H9 (cell line): ENCODE data around the gene UNC5A. TPM values are rescaled to one million over a fixed set of nuclear protein-coding genes. Genes with fewer than 3 reads are reported as not detected.
A peak's percentile ranks its signal among the peaks of the same experiment; 100 is the strongest.

Experiments
- DNase-seq: peaks from one replicate; pipeline ENCODE4 v3.0.0-alpha.2; 2017
- H2AFZ ChIP-seq: one replicate; pipeline ENCODE4 v1.6.1; 2013; ENCODE audit warnings: mild to moderate bottlenecking, low read length, control low read depth, moderate library complexity
- H2AK5ac ChIP-seq: 2 replicates; pipeline ENCODE4 v1.6.1; 2013; ENCODE audit warnings: low read length, control low read depth, mixed read lengths; ENCODE audit not compliant: insufficient read length
- H2BK120ac ChIP-seq: one replicate; pipeline ENCODE4 v1.6.1; 2013; ENCODE audit warnings: low read depth, mild to moderate bottlenecking, low read length, control low read depth, inconsistent platforms; ENCODE audit not compliant: poor library complexity, severe bottlenecking
- H2BK12ac ChIP-seq: 2 replicates; pipeline ENCODE4 v1.6.1; 2013; ENCODE audit warnings: low read length, control low read depth, mixed read lengths, low read depth; ENCODE audit not compliant: insufficient read length
- H2BK15ac ChIP-seq: 2 replicates; pipeline ENCODE4 v1.6.1; 2013; ENCODE audit warnings: low read depth, low read length, control low read depth
- H2BK20ac ChIP-seq: one replicate; pipeline ENCODE4 v1.6.1; 2013; ENCODE audit warnings: low read depth, mild to moderate bottlenecking, low read length, control low read depth, inconsistent platforms; ENCODE audit not compliant: poor library complexity, severe bottlenecking
- H2BK5ac ChIP-seq: 2 replicates; pipeline ENCODE4 v1.6.1; 2013; ENCODE audit warnings: low read length, control low read depth, mixed read lengths; ENCODE audit not compliant: insufficient read length
- H3K14ac ChIP-seq: 2 replicates; pipeline ENCODE4 v1.6.1; 2013; ENCODE audit warnings: low read length, control low read depth; ENCODE audit not compliant: insufficient read depth
- H3K18ac ChIP-seq: 2 replicates; pipeline ENCODE4 v1.6.1; 2013; ENCODE audit warnings: low read depth, mild to moderate bottlenecking, mixed read lengths, low read length, control low read depth; ENCODE audit not compliant: insufficient read length
- H3K23ac ChIP-seq: 2 replicates; pipeline ENCODE4 v1.6.1; 2013; ENCODE audit warnings: low read length, control low read depth, mixed read lengths, low read depth; ENCODE audit not compliant: insufficient read length
- H3K23me2 ChIP-seq: 2 replicates; pipeline ENCODE4 v1.6.1; 2013; ENCODE audit warnings: low read depth, mild to moderate bottlenecking, mixed read lengths, low read length, control low read depth; ENCODE audit not compliant: insufficient read length, poor library complexity, severe bottlenecking
- H3K27ac ChIP-seq: 2 replicates; pipeline ENCODE4 v1.5.1; 2013; ENCODE audit warnings: low read length, control low read depth, mixed read lengths, low read depth; ENCODE audit not compliant: insufficient read length
- H3K27me3 ChIP-seq: 2 replicates; pipeline ENCODE4 v1.6.1; 2013; ENCODE audit warnings: low read length, control low read depth, inconsistent platforms; ENCODE audit not compliant: insufficient read depth
- H3K4ac ChIP-seq: 2 replicates; pipeline ENCODE4 v1.6.1; 2013; ENCODE audit warnings: low read depth, mild to moderate bottlenecking, control low read depth, inconsistent platforms, low read length, moderate library complexity
- H3K4me1 ChIP-seq: 2 replicates; pipeline ENCODE4 v1.6.1; 2013; ENCODE audit warnings: low read length, control low read depth, inconsistent platforms; ENCODE audit not compliant: insufficient read depth
- H3K4me2 ChIP-seq: 2 replicates; pipeline ENCODE4 v1.6.1; 2013; ENCODE audit warnings: low read length, control low read depth, mixed read lengths; ENCODE audit not compliant: insufficient read length, insufficient read depth
- H3K56ac ChIP-seq: 2 replicates; pipeline ENCODE4 v1.6.1; 2013; ENCODE audit warnings: low read depth, mild to moderate bottlenecking, mixed read lengths, low read length, control low read depth; ENCODE audit not compliant: insufficient read length
- H3K79me1 ChIP-seq: 2 replicates; pipeline ENCODE4 v1.6.1; 2013; ENCODE audit warnings: low read depth, mild to moderate bottlenecking, moderate library complexity, low read length, control low read depth, inconsistent platforms; ENCODE audit not compliant: insufficient read depth, poor library complexity, severe bottlenecking
- H3K79me2 ChIP-seq: 2 replicates; pipeline ENCODE4 v1.6.1; 2013; ENCODE audit warnings: low read length, control low read depth, inconsistent platforms; ENCODE audit not compliant: insufficient read depth
- H3K9ac ChIP-seq: 2 replicates; pipeline ENCODE4 v1.6.1; 2013; ENCODE audit warnings: low read length, control low read depth, mixed read lengths; ENCODE audit not compliant: insufficient read length; ENCODE audit errors: extremely low read depth
- H3K9me3 ChIP-seq: one replicate; pipeline ENCODE4 v1.6.1; 2013; ENCODE audit warnings: low read depth, low read length, inconsistent platforms; ENCODE audit not compliant: control insufficient read depth
- H3T11ph ChIP-seq: one replicate; pipeline ENCODE4 v1.6.1; 2013; ENCODE audit warnings: mild to moderate bottlenecking, low read length, control low read depth, inconsistent platforms
- H4K20me1 ChIP-seq: one replicate; pipeline ENCODE4 v1.6.1; 2013; ENCODE audit not compliant: control insufficient read depth, insufficient read length, insufficient read depth
- H4K5ac ChIP-seq: 2 replicates; pipeline ENCODE4 v1.6.1; 2013; ENCODE audit warnings: low read depth, mild to moderate bottlenecking, mixed read lengths, low read length, control low read depth; ENCODE audit not compliant: insufficient read length
- H4K8ac ChIP-seq: replicated peaks from 2 replicates; pipeline ENCODE4 v1.6.1; 2013; ENCODE audit warnings: low read length, control low read depth, mixed read lengths, low read depth; ENCODE audit not compliant: insufficient read length
- H4K91ac ChIP-seq: 2 replicates; pipeline ENCODE4 v1.6.1; 2013; ENCODE audit warnings: low read depth, mild to moderate bottlenecking, moderate library complexity, mixed read lengths, low read length, control low read depth; ENCODE audit not compliant: insufficient read length
- H3K27ac Mint-ChIP-seq, 3 experiments: 2 replicates in 2 of 3; 3 replicates in 1 of 3; pipeline ENCODE4 v1.8.0; 2020 to 2021; ENCODE audit warnings: mixed read lengths in 3 of 3, mild to moderate bottlenecking in 1 of 3, moderate library complexity in 1 of 3
- H3K27me3 Mint-ChIP-seq: 2 replicates; pipeline ENCODE4 v1.8.0; 2021; ENCODE audit warnings: low read depth, mild to moderate bottlenecking, moderate library complexity, mixed read lengths
- H3K36me3 Mint-ChIP-seq, 3 experiments: 2 replicates in 2 of 3; 3 replicates in 1 of 3; pipeline ENCODE4 v1.8.0; 2020 to 2021; ENCODE audit warnings: low read depth in 3 of 3, mixed read lengths in 3 of 3; ENCODE audit not compliant: insufficient read depth in 1 of 3
- H3K4me1 Mint-ChIP-seq, 2 experiments: 2 replicates each; pipeline ENCODE4 v1.8.0; 2020; ENCODE audit warnings: mixed read lengths in 2 of 2
- H3K4me3 Mint-ChIP-seq, 2 experiments: 2 replicates in 1 of 2; 3 replicates in 1 of 2; pipeline ENCODE4 v1.8.0; 2020 to 2021; ENCODE audit warnings: mild to moderate bottlenecking in 2 of 2, mixed read lengths in 2 of 2, moderate library complexity in 1 of 2
- H3K9me3 Mint-ChIP-seq, 2 experiments: 2 replicates in 1 of 2; 3 replicates in 1 of 2; pipeline ENCODE4 v1.8.0; 2020; ENCODE audit warnings: mild to moderate bottlenecking in 2 of 2, mixed read lengths in 2 of 2, moderate library complexity in 1 of 2
- CTCF ChIP-seq: fragments of 200-600 bp; sonication (generic); conservative IDR thresholded peaks from 3 replicates; pipeline ENCODE4 v1.8.0; 2021; ENCODE audit warnings: antibody characterized with exemption, mild to moderate bottlenecking
- WGBS: extraction: QIAGEN DNeasy Blood & Tissue Kit; methylation state at CpG from one replicate; pipeline ENCODE4 v1.1.7; 2013; ENCODE audit warnings: missing lambda C conversion rate, low lambda C conversion rate, mixed read lengths; ENCODE audit not compliant: insufficient read length; ENCODE audit errors: extremely low coverage; 5-methylcytosine and 5-hydroxymethylcytosine counted together
- total RNA-seq: library from RNA; stranded (reverse); gene quantifications from 2 replicates; pipeline ENCODE4 v1.2.1, GENCODE V29; 2021

Gene UNC5A
- total RNA-seq, 1 experiment from 2014 or later: 4.4 TPM

- Histone ChIP-seq H3T11ph (no peak overlapping the region), H3K14ac (peak overlapping the region; percentile 17; the same call in 1 of the 2 replicates), H2BK12ac (no peak overlapping the region), H3K27me3 (no peaks in the 10 kb centered on the region), H2BK120ac (no peak overlapping the region), H3K18ac (no peak overlapping the region), H3K4ac (no peak overlapping the region), H3K27ac (no peak overlapping the region), H3K23me2 (no peaks in the 10 kb centered on the region), H3K9me3 (no peaks in the 10 kb centered on the region), H4K20me1 (no peaks in the 10 kb centered on the region), H2AFZ (no peak overlapping the region), H2AK5ac (no peak overlapping the region), H3K4me2 (no peak overlapping the region), H4K5ac (no peak overlapping the region), H4K91ac (no peak overlapping the region), H2BK15ac (no peak overlapping the region), H3K4me1 (no peaks in the 10 kb centered on the region), H3K56ac (no peak overlapping the region), H2BK20ac (no peak overlapping the region), H3K9ac (no peak overlapping the region), H3K23ac (no peak overlapping the region), H4K8ac (no peak overlapping the region), H3K79me2 (no peaks in the 10 kb centered on the region), H2BK5ac (no peak overlapping the region), H3K79me1 (no peaks in the 10 kb centered on the region)
- H3K4me3 Mint-ChIP-seq: no peak overlapping the region
- no CpG with 5 or more reads among the region's 17 CpGs for WGBS
- H3K9me3 Mint-ChIP-seq: no peaks in the 10 kb centered on the region
- no peaks in the 10 kb centered on the region; the same call in 1 of the 2 replicates for H3K27me3 Mint-ChIP-seq
- no peak for DNase-seq
- H3K36me3 Mint-ChIP-seq: no peaks in the 10 kb centered on the region
- H3K27ac Mint-ChIP-seq: no peak overlapping the region
- no peak for TF ChIP-seq CTCF
- H3K4me1 Mint-ChIP-seq: peaks cover 0 to 14% of the 10 kb centered on the region in 2 experiments; a peak in 2 of 4 replicates
These were observed 41.7 kb downstream of the UNC5A start for GRCh38 chr5:176851871-176852658.
